Colonic mucosa (tissue), 4 donors: Measurements from ENCODE around the gene AGR3. TPM values are rescaled to one million over a fixed set of nuclear protein-coding genes. Genes with fewer than 3 reads are reported as not detected.

Experiments used
- DNase-seq: peaks from one replicate; pipeline ENCODE4 v3.0.0-alpha.2; 2020
- H3K27ac ChIP-seq: fragments of 200-600 bp; one replicate; pipeline ENCODE4 v1.8.0; 2021
- H3K27me3 ChIP-seq: fragments of 200-600 bp; one replicate; pipeline ENCODE4 v1.8.0; 2021
- H3K36me3 ChIP-seq: fragments of 200-600 bp; one replicate; pipeline ENCODE4 v1.8.0; 2021
- H3K4me1 ChIP-seq: fragments of 200-600 bp; one replicate; pipeline ENCODE4 v1.8.0; 2021; ENCODE audit warnings: mild to moderate bottlenecking
- H3K4me3 ChIP-seq: fragments of 200-600 bp; one replicate; pipeline ENCODE4 v1.8.0; 2021
- H3K9ac ChIP-seq, 2 donors: one replicate each; pipeline ENCODE4 v1.7.0; 2013; ENCODE audit warnings: control low read depth in 2 of 2, low read depth in 2 of 2, low read length in 2 of 2
- H3K9me3 ChIP-seq: fragments of 200-600 bp; one replicate; pipeline ENCODE4 v1.8.0; 2021
- intact Hi-C: fragments of 100-400 bp; cut with DNase I; formaldehyde crosslinking; loops from one replicate; pipeline ENCODE4 v1.14.1; 2022
- total RNA-seq, 2 donors: library from RNA; stranded (reverse); fragmentation: NEBNext Ultra II Directional in 1 of 2; extraction: Animal tissue kit (Norgen Biotek cat#: 25700) in 1 of 2; gene quantifications; one replicate each; pipeline ENCODE4 v1.2.1, GENCODE V29; 2021
- TF ChIP-seq, protein P1 (sequence below): fragments of 200-600 bp; IDR thresholded peaks from one replicate; pipeline ENCODE4 v1.8.0; 2022; ENCODE audit warnings: antibody characterized with exemption, mild to moderate bottlenecking
- donor health status: healthy.
- donor health status: DM: no; HTN: no; CAD: no.
- donor health status: DM: no; HTN: no; CAD: no.

The AGR3 gene
- total RNA-seq, 2 donors from 2014 or later = 144 to 197 TPM

DNA sequence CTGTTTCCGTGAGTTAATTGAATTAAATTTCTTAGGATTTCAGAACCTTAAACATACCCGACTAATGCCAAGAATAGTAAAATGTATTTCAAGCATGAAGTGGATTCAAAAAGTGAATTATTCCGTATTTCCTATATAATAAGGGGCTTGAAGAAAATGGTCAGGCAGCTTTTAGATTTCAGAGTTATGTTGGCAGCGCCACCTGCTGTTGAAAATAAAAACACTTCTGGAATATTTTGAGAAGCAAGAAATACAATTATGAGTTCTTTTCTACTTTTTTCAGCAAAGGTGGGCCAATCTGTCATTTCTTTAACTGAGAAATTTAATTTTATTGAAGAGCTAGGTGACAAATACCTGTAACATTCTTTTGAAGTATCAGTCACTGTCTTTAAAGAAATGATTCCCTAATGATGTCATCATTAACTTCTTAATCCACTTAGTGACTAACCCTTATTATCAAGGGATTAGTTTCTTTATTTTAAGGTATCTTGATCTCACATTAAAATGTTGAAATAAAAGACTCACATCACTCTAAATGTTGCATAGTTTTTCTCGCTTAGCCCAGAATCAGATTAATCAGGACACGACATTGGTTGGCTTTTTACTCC lies 36.6 kb upstream of the AGR3 start:
- H3K36me3 ChIP-seq = no peaks in the 10 kb centered on the region
- H3K27me3 ChIP-seq = no peaks in the 10 kb centered on the region
- TF ChIP-seq, protein P1, sequence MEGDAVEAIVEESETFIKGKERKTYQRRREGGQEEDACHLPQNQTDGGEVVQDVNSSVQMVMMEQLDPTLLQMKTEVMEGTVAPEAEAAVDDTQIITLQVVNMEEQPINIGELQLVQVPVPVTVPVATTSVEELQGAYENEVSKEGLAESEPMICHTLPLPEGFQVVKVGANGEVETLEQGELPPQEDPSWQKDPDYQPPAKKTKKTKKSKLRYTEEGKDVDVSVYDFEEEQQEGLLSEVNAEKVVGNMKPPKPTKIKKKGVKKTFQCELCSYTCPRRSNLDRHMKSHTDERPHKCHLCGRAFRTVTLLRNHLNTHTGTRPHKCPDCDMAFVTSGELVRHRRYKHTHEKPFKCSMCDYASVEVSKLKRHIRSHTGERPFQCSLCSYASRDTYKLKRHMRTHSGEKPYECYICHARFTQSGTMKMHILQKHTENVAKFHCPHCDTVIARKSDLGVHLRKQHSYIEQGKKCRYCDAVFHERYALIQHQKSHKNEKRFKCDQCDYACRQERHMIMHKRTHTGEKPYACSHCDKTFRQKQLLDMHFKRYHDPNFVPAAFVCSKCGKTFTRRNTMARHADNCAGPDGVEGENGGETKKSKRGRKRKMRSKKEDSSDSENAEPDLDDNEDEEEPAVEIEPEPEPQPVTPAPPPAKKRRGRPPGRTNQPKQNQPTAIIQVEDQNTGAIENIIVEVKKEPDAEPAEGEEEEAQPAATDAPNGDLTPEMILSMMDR = peak; percentile 63
- no peak overlapping the region for H3K4me3 ChIP-seq
- H3K9me3 ChIP-seq = no peaks in the 10 kb centered on the region
- no peak overlapping the region for H3K27ac ChIP-seq
- peak; percentile 63 for DNase-seq
- intact Hi-C loops = loop anchor here (5.0 kb wide), 2 partner anchors 121 to 221 kb away; no protein-coding TSS in a partner anchor
- H3K9ac ChIP-seq = no peak overlapping the region
- H3K4me1 ChIP-seq = peaks cover 7% of the 10 kb centered on the region

DNA sequence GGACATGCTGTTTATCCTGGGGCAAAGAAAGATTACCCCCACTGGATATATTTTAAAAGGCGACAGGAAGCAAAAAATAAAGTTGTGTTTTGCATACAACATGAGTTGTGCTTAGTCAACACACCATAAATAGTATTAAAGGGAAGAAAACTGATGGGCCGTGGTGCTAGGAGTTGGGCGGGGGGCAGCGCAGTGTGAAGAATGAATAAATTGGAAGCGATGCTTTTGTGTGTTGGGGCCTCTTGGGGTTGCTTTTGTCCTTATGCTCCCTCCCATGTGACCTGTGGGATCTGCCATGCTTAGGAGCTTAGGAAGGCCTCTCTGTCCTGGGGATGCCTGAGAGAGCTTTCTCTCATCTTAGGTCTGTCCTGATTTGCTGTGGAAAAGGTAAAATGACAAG lies 35.0 kb upstream of the AGR3 start:
- Histone ChIP-seq H3K36me3 (no peaks in the 10 kb centered on the region), H3K4me3 (no peak overlapping the region), H3K9me3 (no peaks in the 10 kb centered on the region), H3K4me1 (peaks cover 7% of the 10 kb centered on the region), H3K27ac (no peak overlapping the region), H3K9ac (no peak overlapping the region), H3K27me3 (no peaks in the 10 kb centered on the region)
- DNase-seq = no peak
- TF ChIP-seq, protein P1 = no peak
- intact Hi-C loops = loop anchor here (2.0 to 5.0 kb wide), 3 partner anchors 26 to 219 kb away; no protein-coding TSS in a partner anchor

DNA sequence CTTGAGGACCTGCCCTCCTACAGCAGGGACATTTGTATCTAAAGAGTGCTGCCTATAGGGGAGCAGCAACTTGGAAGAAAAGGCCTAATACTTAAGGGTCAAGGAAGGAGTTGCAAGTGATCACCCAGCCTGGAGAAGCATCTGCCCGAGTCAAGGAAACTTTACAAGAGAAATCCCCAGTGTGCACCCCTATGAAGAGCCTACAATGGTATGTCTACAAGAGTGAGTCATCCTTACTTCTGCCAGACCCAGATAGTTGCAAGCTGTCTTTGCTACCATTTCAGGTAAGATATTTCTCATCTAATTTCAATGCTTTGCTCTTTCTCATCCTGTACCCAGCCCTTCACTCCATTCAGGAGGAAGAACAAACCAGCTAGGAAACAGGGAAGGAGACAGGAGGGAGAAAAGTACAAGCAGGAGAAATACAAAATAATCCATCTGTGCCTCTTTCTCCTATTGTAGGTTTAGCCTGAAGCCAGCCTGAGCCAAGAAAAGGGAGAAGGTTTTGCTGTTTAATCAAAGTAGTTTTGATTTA lies 34.4 kb upstream of the AGR3 start:
- Histone ChIP-seq H3K27ac (no peak overlapping the region), H3K9ac (no peak overlapping the region), H3K4me3 (no peak overlapping the region), H3K4me1 (peaks cover 7% of the 10 kb centered on the region), H3K36me3 (no peaks in the 10 kb centered on the region), H3K9me3 (no peaks in the 10 kb centered on the region), H3K27me3 (no peaks in the 10 kb centered on the region)
- DNase-seq = no peak
- TF ChIP-seq, protein P1 = no peak
- intact Hi-C loops = loop anchor here (2.0 to 5.0 kb wide), 3 partner anchors 25 to 219 kb away; no protein-coding TSS in a partner anchor

DNA sequence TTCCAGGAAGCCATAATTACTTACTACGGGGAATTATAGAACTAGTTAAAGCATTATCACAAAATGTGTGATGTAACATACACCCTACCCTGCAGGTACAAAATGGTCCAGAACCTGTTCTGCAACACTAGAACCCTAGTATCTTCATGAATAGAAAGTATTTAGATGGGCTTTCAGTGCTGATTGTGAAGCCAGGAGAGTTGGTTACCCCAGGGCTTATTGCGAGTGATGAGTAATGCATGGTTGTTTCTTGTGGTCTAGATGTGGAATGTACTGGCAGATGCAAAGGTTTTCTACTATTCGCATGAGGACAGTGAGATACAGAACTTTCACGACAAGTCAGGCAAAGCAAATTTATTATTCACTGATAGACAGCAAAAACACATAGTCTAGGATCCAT lies 33.6 kb upstream of the AGR3 start:
- H3K36me3 ChIP-seq = no peaks in the 10 kb centered on the region
- TF ChIP-seq, protein P1 = no peak
- H3K4me1 ChIP-seq = peaks cover 7% of the 10 kb centered on the region
- H3K9me3 ChIP-seq = no peaks in the 10 kb centered on the region
- no peak overlapping the region for H3K27ac ChIP-seq
- H3K9ac ChIP-seq = no peak overlapping the region
- no peak for DNase-seq
- intact Hi-C loops = loop anchor here (5.0 kb wide), 2 partner anchors 118 to 218 kb away; no protein-coding TSS in a partner anchor
- H3K27me3 ChIP-seq = no peaks in the 10 kb centered on the region
- H3K4me3 ChIP-seq = no peak overlapping the region

DNA sequence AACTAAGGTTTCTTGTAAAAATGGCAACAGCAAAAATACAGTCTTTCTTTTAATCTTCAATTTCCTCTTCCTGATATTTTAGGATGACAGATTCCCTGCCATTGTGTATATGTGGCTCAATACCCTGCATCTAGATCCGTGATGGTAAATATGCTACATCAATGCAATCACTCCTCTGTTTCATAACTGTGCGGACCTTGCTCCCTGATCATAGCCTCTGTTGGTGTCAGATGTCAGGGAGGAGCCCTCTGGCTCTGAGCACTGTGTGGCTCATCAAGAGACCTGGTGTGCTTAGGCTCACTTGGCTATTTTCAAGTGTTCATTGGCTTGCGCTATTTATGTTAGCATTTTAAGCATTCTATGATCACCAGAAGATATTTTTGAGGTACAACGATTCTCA lies 33.0 kb upstream of the AGR3 start:
- peak; percentile 70 for DNase-seq
- intact Hi-C loops = loop anchor here (5.0 kb wide), 2 partner anchors 117 to 217 kb away; no protein-coding TSS in a partner anchor
- H3K27ac ChIP-seq = no peak overlapping the region

More for the DNA sequence above, 33.0 kb upstream of the AGR3 start:
- H3K4me3 ChIP-seq = no peak overlapping the region
- no peaks in the 10 kb centered on the region for H3K9me3 ChIP-seq
- peaks cover 7% of the 10 kb centered on the region for H3K4me1 ChIP-seq
- TF ChIP-seq, protein P1 = no peak
- no peaks in the 10 kb centered on the region for H3K36me3 ChIP-seq
- H3K27me3 ChIP-seq = no peaks in the 10 kb centered on the region
- H3K9ac ChIP-seq = no peak overlapping the region
